Uterus (tissue), 4 donors: ENCODE results near the gene C2orf74. TPM values are rescaled to one million over a fixed set of nuclear protein-coding genes. Genes with fewer than 3 reads are reported as not detected.
A peak's percentile ranks its signal among the peaks of the same experiment; 100 is the strongest.

Experiments
- DNase-seq, 2 donors: peaks; one replicate each; pipeline ENCODE4 v3.0.0-alpha.2; 2019 to 2020
- H3K27ac ChIP-seq, 2 donors: fragments of 200-600 bp; sonication (generic); 1 replicate in 1 of 2; 2 replicates in 1 of 2; pipeline ENCODE4 v1.5.1; 2016 to 2018
- H3K27me3 ChIP-seq, 2 donors: fragments of 200-600 bp; sonication (generic); one replicate each; pipeline ENCODE4 v1.5.1; 2018 to 2019; ENCODE audit warnings: control low read depth in 1 of 2
- H3K36me3 ChIP-seq, 2 donors: fragments of 200-600 bp; sonication (generic); one replicate each; pipeline ENCODE4 v1.5.1; 2019; ENCODE audit warnings: control low read depth in 1 of 2
- H3K4me1 ChIP-seq, 2 donors: fragments of 200-600 bp; sonication (generic); one replicate each; pipeline ENCODE4 v1.5.1; 2018 to 2019; ENCODE audit warnings: control low read depth in 1 of 2
- H3K4me3 ChIP-seq, 2 donors: fragments of 200-600 bp; sonication (generic); 1 replicate in 1 of 2; 2 replicates in 1 of 2; pipeline ENCODE4 v1.5.1; 2018 to 2019; ENCODE audit warnings: mild to moderate bottlenecking in 1 of 2
- H3K9me3 ChIP-seq, 2 donors: fragments of 200-600 bp; sonication (generic); one replicate each; pipeline ENCODE4 v1.5.1; 2019; ENCODE audit warnings: control low read depth in 1 of 2
- CTCF ChIP-seq, 4 experiments: fragments of 200-600 bp in 2 of 4; fragments of 450-650 bp in 2 of 4; sonication (generic) in 2 of 4; IDR thresholded peaks; one replicate each; pipeline ENCODE4 v1.5.1; 2016 to 2019; ENCODE audit warnings: antibody characterized with exemption in 4 of 4, mild to moderate bottlenecking in 2 of 4, moderate library complexity in 1 of 4
- POLR2A ChIP-seq, 2 donors: fragments of 450-650 bp; IDR thresholded peaks; one replicate each; pipeline ENCODE4 v1.6.1; 2016; ENCODE audit warnings: antibody characterized with exemption in 2 of 2, mild to moderate bottlenecking in 1 of 2, moderate library complexity in 1 of 2
- intact Hi-C: fragments of 100-400 bp; cut with DNase I; formaldehyde crosslinking; loops from one replicate; pipeline ENCODE4 v1.15.1; 2023; ENCODE audit warnings: low total_unique reads
- total RNA-seq, 4 donors: library from RNA; depleted of rRNA in 3 of 4; stranded (reverse); fragments of >200 nt in 3 of 4; gene quantifications; one replicate each; pipeline versions ENCODE4 v1.1.0 to v1.2.4, GENCODE V29; 2014 to 2023
- donor health status: DM: yes; HTN: yes; CAD: no.

C2orf74 gene
- total RNA-seq, 4 donors from 2014 or later = 5.7 to 50.9 (median 13.6) TPM

- H3K36me3 ChIP-seq = no peaks in the 10 kb centered on the region
- H3K27ac ChIP-seq = peak overlapping the region; percentile 93 to 99
- DNase-seq = peak; percentile 37 to 41
- no peaks in the 10 kb centered on the region for H3K9me3 ChIP-seq
- TF ChIP-seq POLR2A (IDR thresholded peaks at IDR 0.05) = no peak
- peaks cover 8 to 19% of the 10 kb centered on the region in 2 donors for H3K4me1 ChIP-seq
- H3K4me3 ChIP-seq = peak overlapping the region; percentile 61 to 68
- H3K27me3 ChIP-seq = no peaks in the 10 kb centered on the region
- intact Hi-C loops = loop anchor here (10.0 kb wide), 1 partner anchor 293 kb away; the partner anchor contains the start of gene REL
Observed at GRCh38 chr2:61177727-61178549, 15.9 kb downstream of the C2orf74 start.

GRCh38 chr2:61178603-61179545 is 16.9 kb downstream of the C2orf74 start:
- peak overlapping the region in 1 of 2 donors; percentile 68 for H3K4me3 ChIP-seq
- H3K27ac ChIP-seq = peak overlapping the region; percentile 93 to 99
- no peaks in the 10 kb centered on the region for H3K27me3 ChIP-seq
- no peak for TF ChIP-seq POLR2A (IDR thresholded peaks at IDR 0.05)
- H3K36me3 ChIP-seq = no peaks in the 10 kb centered on the region
- peak in 1 of 2 donors; percentile 18 for DNase-seq
- intact Hi-C loops = loop anchor here (10.0 kb wide), 1 partner anchor 294 kb away; the partner anchor contains the start of gene REL
- H3K4me1 ChIP-seq = peaks cover 8 to 19% of the 10 kb centered on the region in 2 donors
- no peaks in the 10 kb centered on the region for H3K9me3 ChIP-seq

- peak overlapping the region; percentile 43 to 99 for H3K27ac ChIP-seq
- peak overlapping the region; percentile 7 for H3K4me3 ChIP-seq
- no peaks in the 10 kb centered on the region for H3K9me3 ChIP-seq
- no peak for TF ChIP-seq POLR2A (IDR thresholded peaks at IDR 0.05)
- TF ChIP-seq CTCF (IDR thresholded peaks at IDR 0.05) = no peak
- no peaks in the 10 kb centered on the region for H3K27me3 ChIP-seq
- intact Hi-C loops = loop anchor here (10.0 kb wide), 1 partner anchor 295 kb away; the partner anchor contains the start of gene REL
- H3K4me1 ChIP-seq = peaks cover 8 to 19% of the 10 kb centered on the region in 2 donors
- DNase-seq = peak; percentile 50 to 67
- H3K36me3 ChIP-seq = no peaks in the 10 kb centered on the region
Observed at GRCh38 chr2:61179701-61180639, 18.0 kb downstream of the C2orf74 start.

DNA sequence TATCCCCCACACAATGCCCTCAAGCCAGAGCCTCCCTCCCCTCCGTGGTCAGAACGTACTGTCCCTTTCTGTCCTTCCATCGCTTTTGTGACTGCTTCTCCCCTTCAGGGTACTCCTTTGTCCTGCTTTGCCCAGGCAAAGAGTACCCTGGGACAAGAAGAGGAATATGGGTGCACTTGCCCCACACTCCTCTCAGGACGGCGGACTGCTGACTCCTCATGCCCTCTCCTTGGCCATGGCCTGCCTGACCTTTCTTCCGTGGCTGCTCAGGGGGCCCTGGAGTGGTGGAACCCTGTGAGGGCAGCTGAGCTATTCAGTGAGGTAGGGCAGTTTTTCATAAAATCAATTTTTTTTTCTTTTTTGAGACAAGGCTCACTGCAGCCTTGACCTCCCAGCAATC is 18.7 kb downstream of the C2orf74 start:
- Histone ChIP-seq H3K4me1 (peaks cover 8 to 19% of the 10 kb centered on the region in 2 donors), H3K27me3 (no peaks in the 10 kb centered on the region), H3K27ac (peak overlapping the region; percentile 43 to 99), H3K9me3 (no peaks in the 10 kb centered on the region), H3K36me3 (no peaks in the 10 kb centered on the region), H3K4me3 (no peak overlapping the region)
- TF ChIP-seq CTCF (IDR thresholded peaks at IDR 0.05) = no peak
- no peak for TF ChIP-seq POLR2A (IDR thresholded peaks at IDR 0.05)
- DNase-seq = no peak
- intact Hi-C loops = no loop called here

DNA sequence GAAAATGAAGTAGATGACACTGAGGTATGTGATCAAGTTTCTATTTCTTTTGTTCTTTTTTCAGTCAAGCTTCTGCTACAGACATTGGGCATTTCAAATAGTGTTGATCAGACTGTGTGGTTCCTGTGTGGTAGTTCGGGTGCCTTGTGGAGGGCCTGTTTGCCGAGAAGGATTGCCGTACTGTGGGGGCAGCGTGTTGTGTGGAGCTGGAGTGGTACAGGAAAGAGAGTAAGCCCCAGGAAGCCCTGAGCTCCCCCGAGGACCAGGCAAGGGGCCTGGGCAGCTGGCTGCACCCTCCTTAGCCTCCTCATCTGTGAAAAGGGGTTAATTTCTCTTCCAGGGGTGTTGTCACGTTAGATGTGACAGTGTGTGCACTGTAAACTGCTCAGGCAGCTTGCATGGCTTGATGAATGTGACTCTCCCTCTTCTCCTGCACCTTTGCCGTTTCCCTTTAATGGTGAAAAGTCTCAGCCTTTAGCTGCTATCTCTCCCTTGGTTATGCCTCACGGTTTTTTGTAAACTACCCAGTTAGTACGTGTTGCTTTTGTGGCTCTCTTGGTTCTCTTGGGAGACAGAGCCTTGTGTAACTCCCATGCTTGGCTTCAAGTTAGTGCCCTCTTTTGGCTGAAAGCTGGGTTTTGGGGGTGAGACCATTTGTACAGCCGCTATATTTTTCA is 19.5 kb downstream of the C2orf74 start:
- no peak overlapping the region for H3K4me3 ChIP-seq
- DNase-seq = no peak
- H3K27ac ChIP-seq = peak overlapping the region; percentile 11 to 36
- H3K9me3 ChIP-seq = no peaks in the 10 kb centered on the region
- peaks cover 8 to 19% of the 10 kb centered on the region in 2 donors for H3K4me1 ChIP-seq
- no peaks in the 10 kb centered on the region for H3K27me3 ChIP-seq
- no peak for TF ChIP-seq CTCF (IDR thresholded peaks at IDR 0.05)
- TF ChIP-seq POLR2A (IDR thresholded peaks at IDR 0.05) = no peak
- intact Hi-C loops = no loop called here
- H3K36me3 ChIP-seq = no peaks in the 10 kb centered on the region
